ENCODE data around the gene CDH13.

GRCh38 chr16:82631701-82632685 is 5.2 kb downstream of the CDH13 start:
- TF ChIP-seq CTCF (conservative IDR thresholded peaks at IDR 0.05 in 1 of 2, IDR thresholded peaks at IDR 0.05 in 1 of 2; ENCODE audit: low read depth in 1 of 2, low read length in 2 of 2), result peak; percentile 2 to 45
- no peak for TF ChIP-seq EZH2 (IDR thresholded peaks at IDR 0.05; ENCODE audit: low read length, missing control alignments)

All from fibroblast of lung (primary cell).